GM19099 (cell line): ENCODE results near the gene NAT14.
A peak's percentile ranks its signal among the peaks of the same experiment; 100 is the strongest.

Experiments
- POLR2A ChIP-seq: IDR thresholded peaks from 3 replicates; pipeline ENCODE4 v1.6.1; 2011; ENCODE audit warnings: low read depth; ENCODE audit not compliant: insufficient read length; ENCODE audit errors: extremely low read depth

Gene NAT14

DNA sequence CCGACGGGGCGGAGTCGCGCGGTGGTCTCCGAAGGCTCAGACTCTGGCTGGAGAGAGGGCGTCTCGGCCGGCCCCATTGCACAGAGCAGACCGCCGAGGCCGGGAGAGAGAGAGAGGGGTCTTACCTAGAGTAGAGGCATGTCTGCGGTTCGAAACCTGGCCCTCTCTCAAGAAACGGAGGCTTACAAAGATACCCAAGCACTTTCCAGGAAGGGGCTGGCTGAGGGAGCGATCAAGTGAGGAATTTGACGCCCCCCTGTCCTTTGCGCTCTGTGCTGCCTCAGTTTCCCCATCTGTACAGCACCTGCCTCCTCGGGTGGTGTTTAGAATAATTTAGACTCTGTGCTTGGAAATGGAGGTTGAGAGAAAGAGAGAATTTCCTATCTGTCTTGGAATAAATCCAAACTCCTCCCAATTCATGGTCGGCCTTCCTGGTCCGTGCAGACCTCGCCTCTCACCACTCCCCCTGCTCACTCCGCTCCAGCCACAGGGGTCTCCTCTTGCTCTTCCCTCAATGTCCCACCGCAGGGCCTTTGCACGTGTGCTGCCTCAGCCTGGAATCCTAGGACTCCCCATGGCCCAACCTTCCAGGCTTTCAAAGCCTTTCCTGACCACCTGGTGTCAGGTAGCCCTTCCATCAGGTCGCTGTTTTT is 22.9 kb upstream of the NAT14 start:
- peak; percentile 32 for TF ChIP-seq POLR2A

DNA sequence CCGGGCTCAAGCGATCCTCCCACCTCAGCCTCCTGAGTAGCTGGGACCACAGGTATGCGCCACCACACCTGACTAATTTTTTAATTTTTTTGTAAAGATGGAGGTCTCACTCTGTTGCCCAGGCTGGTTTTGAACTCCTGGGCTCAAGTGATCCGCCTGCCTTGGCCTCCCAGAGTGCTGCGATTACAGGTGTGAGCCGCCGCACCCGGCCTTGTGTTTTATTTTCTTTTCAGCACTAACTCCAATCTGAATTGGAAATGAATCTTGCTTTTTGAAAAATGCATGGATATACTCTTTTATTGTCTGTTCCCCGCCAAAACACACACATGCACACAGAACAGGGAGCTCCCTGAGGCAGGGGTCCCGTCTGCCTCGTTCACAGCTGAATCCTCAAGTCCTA is 22.3 kb upstream of the NAT14 start:
- TF ChIP-seq POLR2A, result no peak

DNA sequence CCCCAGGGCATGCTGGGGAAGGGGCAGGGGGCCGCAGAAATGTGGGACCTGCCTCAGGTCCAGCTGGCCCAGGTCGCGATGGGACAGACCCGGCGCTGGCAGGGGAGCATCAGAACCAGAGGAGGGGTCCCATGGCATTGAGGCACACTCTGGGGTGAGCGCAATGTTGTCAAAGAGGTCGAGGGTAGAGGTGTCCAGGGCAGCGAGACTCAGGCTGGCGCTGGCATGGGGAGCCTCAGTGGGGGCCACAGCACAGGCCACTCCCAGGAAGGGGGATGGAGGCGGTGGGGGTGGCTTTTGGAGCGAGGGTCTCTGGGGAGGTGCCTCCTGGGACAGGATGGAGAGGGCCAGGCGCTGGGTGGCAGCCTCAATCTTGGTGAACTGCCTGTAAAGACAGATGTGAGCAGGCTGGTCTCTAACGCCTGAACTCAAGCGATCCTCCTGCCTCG is 21.4 kb upstream of the NAT14 start:
- no peak for TF ChIP-seq POLR2A

DNA sequence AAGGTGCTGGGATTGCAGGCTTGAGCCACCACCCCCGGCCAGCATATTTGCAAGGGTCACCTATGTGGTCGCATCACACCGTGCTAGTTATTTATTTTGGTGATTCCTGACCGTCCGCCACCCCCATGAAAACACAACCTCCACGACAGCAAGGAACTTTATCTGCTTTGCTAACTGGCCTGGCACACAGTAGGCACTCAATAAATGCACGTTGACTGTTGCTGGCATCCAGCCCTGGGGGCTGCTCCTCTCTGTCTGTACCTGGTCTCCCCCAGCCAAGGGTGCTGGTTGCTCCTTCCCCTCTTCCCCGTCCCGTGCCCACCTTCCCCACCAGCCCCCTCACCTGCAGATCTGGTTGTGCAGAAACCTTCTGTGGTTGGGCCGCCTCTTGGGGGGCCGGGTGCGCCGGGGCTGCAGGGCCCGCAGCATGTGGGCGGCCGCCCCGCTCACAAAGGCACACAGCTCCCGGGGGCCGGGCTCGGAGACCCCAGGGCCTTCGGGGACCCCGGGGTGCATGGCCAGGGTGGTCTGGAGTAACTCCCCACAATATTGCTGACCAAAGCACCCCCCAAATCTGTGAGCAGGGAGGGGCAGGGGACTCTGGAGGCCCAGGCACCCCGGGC is 20.8 kb upstream of the NAT14 start:
- no peak for TF ChIP-seq POLR2A

- TF ChIP-seq POLR2A, result no peak
Observed at GRCh38 chr19:55464662-55465054, 20.3 kb upstream of the NAT14 start, which contains the start of gene C19orf85. Gene C19orf85 (minus strand): TSS chr19:55464751. CDS start chr19:55464554, 197 bp downstream.

- no peak for TF ChIP-seq POLR2A
Observed at GRCh38 chr19:55465460-55466240, 19.3 kb upstream of the NAT14 start.

DNA sequence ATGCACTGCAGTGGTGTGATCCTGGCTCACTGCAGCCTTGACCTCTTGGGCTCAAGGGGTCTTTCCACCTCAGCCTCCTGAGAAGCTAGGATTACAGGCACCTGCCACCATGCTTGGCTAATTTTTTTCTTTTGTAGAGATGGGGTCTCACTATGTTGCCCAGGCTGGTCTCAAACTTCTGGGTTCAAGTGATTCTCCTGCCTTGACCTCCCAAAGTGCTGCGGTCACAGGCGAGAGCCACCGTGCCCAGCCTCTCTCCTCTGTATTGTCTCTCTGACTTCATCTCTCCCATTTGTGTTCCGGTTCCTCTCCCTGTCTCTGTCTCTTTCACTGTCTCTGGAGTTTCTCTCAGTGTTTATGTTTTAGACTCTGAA is 18.8 kb upstream of the NAT14 start:
- TF ChIP-seq POLR2A, result no peak

DNA sequence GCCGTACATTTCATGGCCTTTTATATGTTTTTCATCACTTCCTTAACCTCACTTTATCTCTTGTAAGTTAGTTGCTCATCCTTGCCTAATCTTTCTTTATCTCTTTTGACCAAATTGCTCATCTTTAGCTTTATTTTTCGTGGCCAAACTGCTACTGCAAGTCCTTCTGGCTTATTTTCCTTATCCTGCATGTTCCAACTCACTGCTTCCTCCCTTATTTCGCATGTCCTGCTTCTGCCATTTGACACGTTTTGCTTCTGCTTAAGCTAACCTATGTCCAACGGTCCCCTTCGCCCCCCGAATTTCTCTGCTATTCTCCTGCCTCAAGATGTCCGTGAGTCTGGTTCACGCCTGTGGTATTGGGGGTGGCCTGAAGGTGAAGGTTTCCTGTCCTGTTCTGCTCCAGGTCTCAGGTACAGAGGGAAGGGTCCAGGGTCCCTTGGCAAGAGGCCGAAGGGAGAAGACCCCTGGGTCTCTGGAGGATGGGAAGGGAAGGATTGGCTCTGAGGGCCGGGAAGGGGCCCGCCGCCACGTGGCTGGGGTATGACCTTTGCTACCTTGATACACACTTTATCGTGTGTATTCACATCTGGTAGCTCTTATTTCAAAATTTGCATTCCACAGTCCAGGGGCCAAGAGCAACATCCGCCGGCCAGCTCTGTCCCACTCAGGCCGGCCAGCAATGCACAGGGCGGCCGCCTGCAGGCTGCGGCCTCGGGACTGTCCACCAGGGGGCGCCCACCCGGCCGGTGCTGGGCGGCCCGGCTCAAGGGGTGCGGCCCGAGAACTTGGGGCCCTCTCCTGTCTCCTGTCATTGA is 17.5 kb upstream of the NAT14 start:
- no peak for TF ChIP-seq POLR2A

DNA sequence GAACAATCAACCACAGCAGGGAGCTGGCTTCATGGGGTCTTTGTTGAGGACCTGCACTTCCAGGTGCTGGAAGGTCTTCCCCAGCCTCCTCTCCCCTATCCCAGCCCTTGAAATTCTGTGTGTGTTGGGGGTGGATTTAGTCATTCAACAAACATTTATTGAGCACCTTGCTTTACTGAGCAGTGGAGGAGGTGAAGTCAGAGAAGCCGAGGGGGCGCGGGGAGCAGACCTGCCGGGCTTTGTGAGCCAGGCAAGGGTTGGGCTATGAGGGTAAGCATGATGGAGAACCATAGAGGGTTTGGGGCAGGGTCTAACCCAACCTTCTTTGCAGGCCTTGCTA is 17.0 kb upstream of the NAT14 start:
- no peak for TF ChIP-seq POLR2A

GRCh38 chr19:55471266-55471665 is 13.7 kb upstream of the NAT14 start:
- TF ChIP-seq POLR2A, result no peak

- TF ChIP-seq POLR2A, result no peak
Observed at GRCh38 chr19:55472463-55472862, 12.5 kb upstream of the NAT14 start.

- TF ChIP-seq POLR2A, result no peak
Observed at GRCh38 chr19:55473225-55474012, 11.6 kb upstream of the NAT14 start.

DNA sequence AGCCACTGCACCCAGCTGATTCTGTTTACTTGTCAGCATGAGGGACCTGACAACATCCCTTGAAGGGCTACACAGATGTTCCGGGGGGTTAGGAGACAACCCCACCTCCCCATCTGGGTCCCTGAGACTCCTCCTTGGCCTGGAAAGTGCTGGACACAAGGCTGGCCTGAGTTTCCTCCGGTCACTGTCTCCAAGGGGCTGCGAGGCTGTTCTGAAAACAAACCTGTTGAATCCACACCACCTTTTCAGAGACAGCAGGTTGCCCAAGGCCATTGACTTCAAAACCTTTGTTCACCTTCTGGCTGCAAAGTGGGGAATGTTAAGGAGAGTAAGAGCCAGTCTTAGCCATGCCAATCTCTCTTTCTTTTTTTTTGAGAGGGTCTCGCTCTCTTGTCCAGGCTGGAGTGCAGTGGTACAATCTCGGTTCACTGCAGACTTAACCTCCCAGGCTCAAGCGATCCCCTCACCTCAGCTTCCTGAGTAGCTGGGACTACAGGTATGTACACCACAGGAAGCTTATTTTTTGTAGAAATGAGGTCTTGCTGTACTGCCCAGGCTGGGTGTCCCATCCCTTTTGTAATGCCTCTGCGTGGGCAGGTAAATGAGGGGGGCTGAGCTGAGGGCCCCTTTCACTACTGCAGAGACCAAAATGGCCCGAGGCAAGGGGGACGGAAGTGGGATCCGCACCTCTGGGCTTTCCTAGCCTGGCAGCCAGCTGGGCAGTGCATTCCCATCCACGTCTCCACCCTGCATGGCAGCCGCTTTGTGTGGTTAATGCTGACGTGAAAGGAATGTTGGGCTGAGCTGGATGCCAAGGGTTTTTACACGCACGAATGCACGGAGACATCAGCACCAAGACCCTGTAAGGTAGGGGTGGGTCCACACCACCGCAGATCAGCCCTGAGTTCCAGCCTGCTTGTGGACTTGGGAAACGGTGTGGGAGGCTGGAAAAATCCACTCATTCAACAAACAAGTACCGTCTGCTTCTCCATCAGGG is 10.4 kb upstream of the NAT14 start:
- TF ChIP-seq POLR2A, result no peak

DNA sequence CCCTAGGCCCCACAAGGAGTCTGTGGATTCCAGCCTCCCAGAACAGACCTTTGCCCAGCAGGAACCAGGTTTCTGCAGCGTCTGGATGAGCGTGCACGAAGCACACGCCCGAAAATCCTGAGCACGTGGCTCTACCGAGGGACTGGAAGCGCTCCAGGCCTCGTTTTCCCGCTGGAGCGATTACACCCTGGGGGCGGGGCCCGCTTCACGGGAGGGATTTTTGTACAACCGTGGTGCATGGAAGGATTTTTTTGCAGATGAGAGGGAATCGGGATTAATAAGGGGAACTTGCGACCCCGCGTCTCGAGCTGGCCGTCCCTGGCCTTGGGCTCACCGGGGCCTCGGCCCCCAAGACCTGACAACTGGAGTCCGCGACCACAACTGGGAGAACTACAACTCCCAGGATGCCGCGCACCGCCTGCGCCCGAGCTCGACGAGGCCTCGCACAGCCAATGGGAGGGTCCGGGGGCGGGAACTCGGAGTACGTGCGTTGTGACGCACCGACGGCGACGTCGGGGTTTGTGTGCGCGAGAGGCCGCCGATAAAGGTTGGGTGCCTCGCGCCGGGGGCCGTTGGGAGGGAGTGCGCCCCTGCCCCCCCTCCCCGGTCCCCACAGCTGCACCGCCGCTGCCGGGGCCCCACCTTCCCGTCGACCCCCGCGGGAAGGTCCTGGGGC is 8.8 kb upstream of the NAT14 start, which contains the start of gene ZNF628:
ZNF628 (plus strand) TSS at position 518 of the 676 bp plus-strand sequence. CDS start 3,294 bp downstream, outside the sequence.
- TF ChIP-seq POLR2A, result peak; percentile 28
